ENCODE data around the gene CTSD.

- TF ChIP-seq ARNT (IDR thresholded peaks at IDR 0.05) (no peak), FOXK2 (IDR thresholded peaks at IDR 0.05) (no peak), SUZ12 (IDR thresholded peaks at IDR 0.05) (no peak), SP1 (IDR thresholded peaks at IDR 0.05) (no peak), BHLHE40 (IDR thresholded peaks at IDR 0.05; ENCODE audit: borderline replicate concordance) (no peak)
These were observed 10.3 kb upstream of the CTSD start for GRCh38 chr11:1773994-1774550.

Measured in HEK293T (cell line).